Left ventricle myocardium superior (tissue), 1 donor: ENCODE results near the gene FAM156B. TPM values are rescaled to one million over a fixed set of nuclear protein-coding genes. Genes with fewer than 3 reads are reported as not detected.
"Not testable (repeated sequence)": the region's sequence is repeated elsewhere in the genome, so short reads cannot be mapped to it uniquely, and the experiment has no call there.

ENCODE experiments used
- ATAC-seq: fragments of 200-7000 bp; cut with Tn5 transposase; one replicate; pipeline ENCODE4 v1.9.1; 2020; ENCODE audit warnings: mild to moderate bottlenecking, moderate library complexity
- DNase-seq: peaks from one replicate; pipeline ENCODE4 v3.0.0-alpha.2; 2020
- intact Hi-C: fragments of 100-400 bp; cut with micrococcal nuclease; formaldehyde crosslinking; loops from one replicate; pipeline ENCODE4 v1.11.0; 2022
- total RNA-seq: library from RNA; stranded (reverse); fragmentation: NEBNext Ultra II Directional; extraction: Animal tissue kit (Norgen Biotek cat#: 25700); gene quantifications from one replicate; pipeline ENCODE4 v1.2.1, GENCODE V29; 2021
- donor health status: DM: no; HTN: yes; CAD: no; lungs with severe emphysema.

Gene FAM156B
- total RNA-seq, 1 donor from 2014 or later: 5.9 TPM

- DNase-seq, ATAC-seq, intact Hi-C loops: not testable (repeated sequence)
Observed at GRCh38 chrX:52909313-52909969, 12.3 kb downstream of the FAM156B start.

- DNase-seq, intact Hi-C loops, ATAC-seq: not testable (repeated sequence)
Observed at GRCh38 chrX:52913681-52914080, 16.6 kb downstream of the FAM156B start.

GRCh38 chrX:52914704-52915103, 17.6 kb downstream of the FAM156B start:
- ATAC-seq, DNase-seq, intact Hi-C loops: not testable (repeated sequence)

- ATAC-seq (peak; percentile 51), DNase-seq (peak; percentile 49)
- intact Hi-C loops: no loop called here
Observed at GRCh38 chrX:52923781-52924241, 26.7 kb downstream of the FAM156B start.

- DNase-seq, ATAC-seq, intact Hi-C loops: not testable (repeated sequence)
Observed at GRCh38 chrX:52930214-52930613, 33.1 kb downstream of the FAM156B start.

DNA sequence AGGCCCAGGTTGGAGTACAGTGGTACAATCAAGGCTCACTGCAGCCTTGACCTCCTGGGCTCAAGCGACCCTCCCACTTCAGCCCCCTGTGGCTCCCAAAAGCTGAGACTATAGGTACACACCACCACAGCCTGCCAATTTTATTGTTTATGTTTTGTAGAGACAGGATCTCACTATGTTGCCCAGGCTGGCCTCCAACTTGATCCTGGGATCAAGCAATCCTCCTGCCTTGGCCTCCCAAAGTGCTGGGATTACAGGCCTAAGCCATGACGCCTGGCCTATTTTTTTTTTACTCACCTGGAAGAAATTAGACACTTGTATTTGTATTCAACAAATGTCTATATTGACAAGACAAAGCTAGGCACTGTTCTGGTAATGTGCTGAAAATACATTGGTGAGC, 36.1 kb downstream of the FAM156B start:
- ATAC-seq: no peak
- intact Hi-C loops: no loop called here
- DNase-seq: no peak

DNA sequence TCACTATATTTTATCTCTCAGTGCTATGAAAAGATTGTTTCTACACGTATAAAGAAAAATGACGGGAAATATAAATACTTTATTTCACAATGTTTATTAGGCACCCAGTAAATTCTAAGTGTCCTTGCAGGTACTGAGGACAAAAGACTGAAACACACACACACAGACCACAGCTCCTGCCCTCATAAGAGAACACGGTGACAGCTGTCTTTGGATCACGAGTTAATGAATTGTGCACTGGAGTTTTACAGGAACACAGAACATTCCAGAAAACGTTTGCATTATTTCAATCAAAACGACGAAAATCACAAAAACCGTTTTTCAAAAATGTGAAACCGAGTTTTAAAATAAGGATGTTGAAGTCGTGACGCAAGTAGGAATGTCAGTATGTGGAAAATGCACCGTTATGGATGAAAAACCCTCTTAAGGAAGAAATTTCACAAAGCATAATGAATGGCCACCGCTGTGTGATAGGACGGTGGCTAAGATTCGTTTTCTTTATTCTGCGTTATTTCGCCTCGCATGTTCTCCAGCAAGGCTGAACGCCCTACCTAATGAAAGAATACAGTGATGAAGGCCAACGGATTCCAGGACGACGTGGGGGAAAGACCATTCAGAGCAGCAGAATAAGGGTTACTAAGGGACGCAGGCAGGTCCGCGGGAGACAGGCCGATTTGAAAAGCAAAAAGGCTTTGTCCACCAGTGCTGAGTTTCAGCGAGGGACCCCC, 37.0 kb downstream of the FAM156B start:
- no peak for ATAC-seq
- intact Hi-C loops: no loop called here

GRCh38 chrX:52934704-52935469, 37.8 kb downstream of the FAM156B start:
- ATAC-seq: peak; percentile 99
- peak; percentile 94 for DNase-seq
- intact Hi-C loops: no loop called here

More for the DNA sequence above, 37.0 kb downstream of the FAM156B start:
- no peak for DNase-seq

DNA sequence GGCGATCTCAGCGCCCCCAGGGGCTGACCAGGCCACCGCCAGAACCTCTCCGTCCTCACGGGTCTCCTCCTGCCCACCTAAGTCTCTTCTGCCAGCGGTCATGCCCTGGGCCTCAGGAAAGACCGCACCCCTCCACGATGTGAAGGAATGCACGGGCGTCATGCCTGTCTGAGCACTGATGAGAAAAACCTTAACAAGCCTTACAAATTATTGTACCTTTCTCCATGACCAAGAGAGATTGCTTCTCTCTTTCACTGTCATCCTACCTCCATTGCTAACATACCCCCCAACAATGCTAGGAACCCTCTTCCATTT, 38.3 kb downstream of the FAM156B start:
- DNase-seq, ATAC-seq, intact Hi-C loops: not testable (repeated sequence)

GRCh38 chrX:52940704-52941103, 43.6 kb downstream of the FAM156B start:
- DNase-seq, intact Hi-C loops, ATAC-seq: not testable (repeated sequence)

DNA sequence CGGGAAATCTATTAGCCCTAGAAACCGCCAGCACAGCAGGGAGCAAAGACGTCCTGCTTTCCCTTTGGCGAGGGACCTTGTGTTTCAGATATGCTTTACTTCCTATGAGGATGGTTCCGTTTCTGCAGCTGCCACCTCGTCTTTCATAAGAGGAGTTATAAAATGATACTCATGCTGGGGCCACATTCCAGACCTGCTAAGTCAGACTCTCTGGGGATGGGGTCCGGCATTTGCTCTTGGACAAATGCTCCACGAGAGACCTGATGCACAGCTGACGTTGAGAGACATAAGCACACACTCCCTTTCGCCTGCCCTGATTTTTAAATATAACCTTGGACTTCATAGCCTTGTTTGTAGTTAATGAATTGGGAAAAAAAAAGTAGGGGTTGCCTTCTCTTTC, 44.6 kb downstream of the FAM156B start:
- DNase-seq, intact Hi-C loops: not testable (repeated sequence)
- peak; percentile 14 for ATAC-seq

DNA sequence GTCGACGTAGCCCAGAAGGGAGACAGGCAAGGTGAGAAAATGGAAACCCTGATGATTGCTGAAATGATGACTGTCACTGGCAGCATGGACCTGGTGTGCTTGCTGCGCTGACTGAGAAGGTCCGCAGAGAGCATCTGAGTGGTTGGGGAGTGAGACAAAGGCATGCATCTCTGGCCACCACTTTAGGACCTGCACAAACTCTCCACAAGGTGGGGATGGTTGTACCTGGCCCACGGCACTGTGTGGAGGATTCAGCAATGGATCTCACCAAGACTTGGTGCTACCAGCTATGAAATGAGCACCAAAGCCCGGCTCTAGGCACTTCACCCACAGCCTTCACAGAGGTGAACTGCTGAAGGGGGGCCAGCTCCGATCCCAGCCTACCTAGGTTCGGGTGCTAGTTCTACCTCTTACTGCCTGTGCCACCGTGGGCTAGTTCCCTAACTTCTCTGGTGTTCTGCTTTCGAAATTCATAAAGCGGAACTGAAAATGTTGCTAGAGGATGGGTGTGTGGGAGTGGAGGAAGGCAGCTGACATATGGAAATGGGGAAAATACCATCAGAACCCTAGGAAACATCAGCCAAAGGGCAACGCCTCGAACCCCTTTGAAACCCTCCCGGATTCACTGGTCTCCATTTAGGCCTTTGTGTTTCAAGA, 48.8 kb downstream of the FAM156B start:
- intact Hi-C loops, DNase-seq, ATAC-seq: not testable (repeated sequence)

- ATAC-seq, intact Hi-C loops, DNase-seq: not testable (repeated sequence)
Observed at GRCh38 chrX:52947501-52947900, 50.4 kb downstream of the FAM156B start.

DNA sequence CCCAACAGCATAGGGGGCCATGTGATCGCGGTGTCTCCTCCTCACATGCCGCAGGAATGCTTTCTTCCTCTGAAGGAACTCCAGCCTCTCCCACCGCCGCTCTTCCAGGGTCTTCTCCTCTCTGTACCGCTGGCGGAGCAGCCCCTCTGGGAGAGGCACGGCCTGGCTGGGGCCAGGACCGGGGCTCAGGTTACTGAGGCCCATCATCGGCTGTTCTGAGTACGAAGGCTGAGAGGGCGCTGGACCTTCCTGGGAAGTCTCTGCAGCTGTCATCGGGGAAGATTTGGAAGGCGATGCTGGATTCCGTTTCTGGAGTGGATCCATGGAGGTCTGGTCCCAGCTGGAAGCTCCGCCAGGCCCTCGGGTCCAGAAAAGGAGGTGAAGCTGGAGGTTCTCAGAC, 51.1 kb downstream of the FAM156B start:
- DNase-seq, intact Hi-C loops, ATAC-seq: not testable (repeated sequence)

DNA sequence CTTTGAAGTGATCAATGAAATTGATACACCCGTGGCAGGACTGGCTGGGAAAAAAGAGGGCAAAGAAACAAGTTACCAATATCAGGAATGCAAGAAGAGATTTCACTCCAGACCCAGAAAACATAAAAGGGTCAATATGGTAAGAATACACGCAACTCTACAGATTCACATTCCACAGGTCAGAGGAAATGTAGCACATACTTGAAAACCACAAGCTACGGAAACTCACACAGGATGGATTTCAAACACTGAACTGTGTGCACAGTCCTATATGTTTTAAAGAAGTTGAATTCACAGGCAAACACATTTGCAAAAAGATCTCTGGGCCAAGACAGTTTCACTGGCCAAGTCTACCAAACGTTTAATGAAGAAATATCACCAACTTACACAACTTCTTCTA, 52.2 kb downstream of the FAM156B start:
- ATAC-seq: not testable (repeated sequence)

DNA sequence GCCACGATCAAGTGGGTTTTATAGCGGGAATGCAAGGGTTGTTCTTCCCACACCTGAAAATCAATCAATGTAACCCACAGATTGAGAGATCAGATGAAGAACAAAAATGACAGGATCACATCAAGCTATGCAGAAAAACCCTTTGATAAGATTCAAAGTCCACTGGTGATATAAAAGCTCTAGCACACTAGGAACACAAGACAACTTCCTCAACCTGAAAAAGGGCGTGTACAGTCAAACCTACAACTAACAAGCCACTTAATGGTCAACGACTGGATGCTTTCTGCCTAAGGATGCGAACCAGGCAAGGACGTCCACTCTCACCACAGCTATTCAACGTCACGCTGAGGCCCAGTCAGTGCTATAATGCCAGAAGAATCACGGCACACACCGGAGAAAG, 52.8 kb downstream of the FAM156B start:
- ATAC-seq, intact Hi-C loops, DNase-seq: not testable (repeated sequence)

More for the DNA sequence above, 52.2 kb downstream of the FAM156B start:
- intact Hi-C loops, DNase-seq: not testable (repeated sequence)
